ENCODE data around the gene UBA3. TPM values are rescaled to one million over a fixed set of nuclear protein-coding genes. Genes with fewer than 3 reads are reported as not detected.
A peak's percentile ranks its signal among the peaks of the same experiment; 100 is the strongest.

Gene UBA3
- total and polyA plus RNA-seq, 4 experiments from 2014 or later = 60.1 to 105 (median 81.3) TPM

- no peaks in the 10 kb centered on the region for H3K9me3 ChIP-seq (ENCODE audit: control insufficient read depth in 1 of 2, low read length in 2 of 2)
- no peak overlapping the region for H3K27ac ChIP-seq (ENCODE audit: low read depth, low read length)
- H3K27ac Mint-ChIP-seq = no peak overlapping the region
- peaks cover 0 to 5% (median 2%) of the 10 kb centered on the region in 4 donors for H3K4me1 Mint-ChIP-seq
- no peaks in the 10 kb centered on the region for H3K36me3 Mint-ChIP-seq
- CTCF ChIA-PET (ENCODE audit: partially characterized antibody) = interaction anchor here (0.6 kb wide), 1 partner anchor 21 kb away, joined by 3 read pairs; no protein-coding TSS in a partner anchor
- intact Hi-C loops (cut with micrococcal nuclease) = no loop called here
- no peak overlapping the region for H3K4me3 ChIP-seq (ENCODE audit: low read length in 2 of 2)
- H3K4me1 ChIP-seq (ENCODE audit: insufficient read depth, low read length) = no peaks in the 10 kb centered on the region
- DNase-seq = no peak
- H3K27me3 ChIP-seq (ENCODE audit: insufficient read depth, low read length) = no peaks in the 10 kb centered on the region
- POLR2A ChIA-PET (ENCODE audit: partially characterized antibody) = no interaction called here
- no peaks in the 10 kb centered on the region for H3K36me3 ChIP-seq (ENCODE audit: insufficient read depth, low read length)
- peaks cover 0 to 1% of the 10 kb centered on the region in 2 donors for H3K27me3 Mint-ChIP-seq
- no peak overlapping the region for H3K4me3 Mint-ChIP-seq
- H3K9me3 Mint-ChIP-seq = no peaks in the 10 kb centered on the region
These were observed 35.6 kb upstream of the UBA3 start for GRCh38 chr3:69115731-69116130.

GRCh38 chr3:69113536-69113935, 33.4 kb upstream of the UBA3 start:
- Histone ChIP-seq H3K27ac (ENCODE audit: low read depth, low read length) (no peak overlapping the region), H3K4me3 (ENCODE audit: low read length in 2 of 2) (no peak overlapping the region), H3K27me3 (ENCODE audit: insufficient read depth, low read length) (no peaks in the 10 kb centered on the region), H3K4me1 (ENCODE audit: insufficient read depth, low read length) (no peaks in the 10 kb centered on the region), H3K9me3 (ENCODE audit: control insufficient read depth in 1 of 2, low read length in 2 of 2) (no peaks in the 10 kb centered on the region), H3K36me3 (ENCODE audit: insufficient read depth, low read length) (no peaks in the 10 kb centered on the region)
- CTCF ChIA-PET (ENCODE audit: partially characterized antibody) = interaction anchor here (1.0 kb wide), 1 partner anchor 45 kb away, joined by 3 read pairs; no protein-coding TSS in a partner anchor
- no peak for DNase-seq
- Mint-ChIP-seq H3K4me1 (peaks cover 0 to 4% (median 2%) of the 10 kb centered on the region in 4 donors), H3K27ac (peak overlapping the region in 1 of 7 donors; percentile 9), H3K36me3 (no peaks in the 10 kb centered on the region), H3K27me3 (no peaks in the 10 kb centered on the region), H3K4me3 (no peak overlapping the region), H3K9me3 (no peaks in the 10 kb centered on the region)
- intact Hi-C loops (cut with micrococcal nuclease) = no loop called here
- POLR2A ChIA-PET (ENCODE audit: partially characterized antibody) = interaction anchor here (1.1 kb wide), 1 partner anchor 29 kb away, joined by 4 read pairs; no protein-coding TSS in a partner anchor

- H3K36me3 Mint-ChIP-seq = peaks cover 4% of the 10 kb centered on the region in 2 donors
- H3K9me3 Mint-ChIP-seq = no peaks in the 10 kb centered on the region
- H3K27ac Mint-ChIP-seq = peak overlapping the region in 4 of 7 donors; percentile 13 to 64 (median 31)
- DNase-seq = no peak
- no peaks in the 10 kb centered on the region for H3K27me3 ChIP-seq (ENCODE audit: insufficient read depth, low read length)
- no peak overlapping the region for H3K4me3 ChIP-seq (ENCODE audit: low read length in 2 of 2)
- H3K36me3 ChIP-seq (ENCODE audit: insufficient read depth, low read length) = no peaks in the 10 kb centered on the region
- H3K4me1 ChIP-seq (ENCODE audit: insufficient read depth, low read length) = no peaks in the 10 kb centered on the region
- CTCF ChIA-PET (ENCODE audit: partially characterized antibody) = no interaction called here
- H3K9me3 ChIP-seq (ENCODE audit: control insufficient read depth in 1 of 2, low read length in 2 of 2) = no peaks in the 10 kb centered on the region
- no peak overlapping the region for H3K4me3 Mint-ChIP-seq
- H3K4me1 Mint-ChIP-seq = peaks cover 5 to 8% (median 6%) of the 10 kb centered on the region in 4 donors
- H3K27ac ChIP-seq (ENCODE audit: low read depth, low read length) = no peak overlapping the region
- POLR2A ChIA-PET (ENCODE audit: partially characterized antibody) = no interaction called here
- intact Hi-C loops (cut with micrococcal nuclease) = no loop called here
- no peaks in the 10 kb centered on the region for H3K27me3 Mint-ChIP-seq
These were observed 30.9 kb upstream of the UBA3 start for GRCh38 chr3:69110941-69111546.

- H3K27ac ChIP-seq (ENCODE audit: low read depth, low read length) = no peak overlapping the region
- intact Hi-C loops (cut with micrococcal nuclease) = loop anchor here (2.0 kb wide), 1 partner anchor 14 kb away; no protein-coding TSS in a partner anchor
- Mint-ChIP-seq H3K27ac (peak overlapping the region in 5 of 7 donors; percentile 10 to 63 (median 43)), H3K27me3 (no peaks in the 10 kb centered on the region), H3K36me3 (peaks cover 21 to 24% of the 10 kb centered on the region in 2 donors), H3K4me1 (peaks cover 14 to 26% (median 20%) of the 10 kb centered on the region in 4 donors), H3K4me3 (no peak overlapping the region), H3K9me3 (no peaks in the 10 kb centered on the region)
- ChIA-PET POLR2A (ENCODE audit: partially characterized antibody) (interaction anchor here (1.2 kb wide), 1 partner anchor 65 kb away, joined by 3 read pairs; no protein-coding TSS in a partner anchor), CTCF (ENCODE audit: partially characterized antibody) (interaction anchor here (1.0 to 3.3 kb wide), 2 partner anchors 10 to 12 kb away, joined by 4 to 20 read pairs; no protein-coding TSS in a partner anchor)
- no peaks in the 10 kb centered on the region for H3K27me3 ChIP-seq (ENCODE audit: insufficient read depth, low read length)
- no peak for DNase-seq
- no peaks in the 10 kb centered on the region for H3K9me3 ChIP-seq (ENCODE audit: control insufficient read depth in 1 of 2, low read length in 2 of 2)
- H3K36me3 ChIP-seq (ENCODE audit: insufficient read depth, low read length) = peaks cover 9% of the 10 kb centered on the region
- no peak overlapping the region for H3K4me3 ChIP-seq (ENCODE audit: low read length in 2 of 2)
- H3K4me1 ChIP-seq (ENCODE audit: insufficient read depth, low read length) = peaks cover 15% of the 10 kb centered on the region
These were observed 28.6 kb upstream of the UBA3 start for GRCh38 chr3:69108811-69109210.

GRCh38 chr3:69107841-69108240, 27.7 kb upstream of the UBA3 start:
- Histone ChIP-seq H3K4me3 (ENCODE audit: low read length in 2 of 2) (no peak overlapping the region), H3K36me3 (ENCODE audit: insufficient read depth, low read length) (peaks cover 18% of the 10 kb centered on the region), H3K9me3 (ENCODE audit: control insufficient read depth in 1 of 2, low read length in 2 of 2) (no peaks in the 10 kb centered on the region), H3K27ac (ENCODE audit: low read depth, low read length) (no peak overlapping the region), H3K4me1 (ENCODE audit: insufficient read depth, low read length) (peaks cover 23% of the 10 kb centered on the region), H3K27me3 (ENCODE audit: insufficient read depth, low read length) (no peaks in the 10 kb centered on the region)
- intact Hi-C loops (cut with micrococcal nuclease) = loop anchor here (2.0 kb wide), 1 partner anchor 13 kb away; no protein-coding TSS in a partner anchor
- ChIA-PET CTCF (ENCODE audit: partially characterized antibody) (interaction anchor here (3.3 kb wide), 1 partner anchor 13 kb away, joined by 20 read pairs; no protein-coding TSS in a partner anchor), POLR2A (ENCODE audit: partially characterized antibody) (interaction anchor here (1.1 to 1.2 kb wide), 2 partner anchors 16 to 23 kb away, joined by 4 read pairs; partner anchors contain the start of gene ARL6IP5)
- H3K9me3 Mint-ChIP-seq = no peaks in the 10 kb centered on the region
- H3K27me3 Mint-ChIP-seq = no peaks in the 10 kb centered on the region
- H3K27ac Mint-ChIP-seq = peak overlapping the region in 4 of 7 donors; percentile 16 to 45 (median 20)
- H3K4me1 Mint-ChIP-seq = peaks cover 20 to 32% (median 27%) of the 10 kb centered on the region in 4 donors
- H3K36me3 Mint-ChIP-seq = peaks cover 30 to 33% of the 10 kb centered on the region in 2 donors
- DNase-seq = no peak
- H3K4me3 Mint-ChIP-seq = no peak overlapping the region

GRCh38 chr3:69105320-69105719, 25.2 kb upstream of the UBA3 start:
- H3K9me3 Mint-ChIP-seq = no peaks in the 10 kb centered on the region
- POLR2A ChIA-PET (ENCODE audit: partially characterized antibody) = interaction anchor here (0.8 to 1.8 kb wide), 4 partner anchors 11 to 54 kb away, joined by 3 to 9 read pairs (median 6); partner anchors contain the start of gene TMF1
- no peaks in the 10 kb centered on the region for H3K27me3 ChIP-seq (ENCODE audit: insufficient read depth, low read length)
- H3K4me3 Mint-ChIP-seq = no peak overlapping the region
- H3K27ac Mint-ChIP-seq = peak overlapping the region in 4 of 7 donors; percentile 13 to 81 (median 58)
- no peak for DNase-seq
- no peaks in the 10 kb centered on the region for H3K9me3 ChIP-seq (ENCODE audit: control insufficient read depth in 1 of 2, low read length in 2 of 2)
- peaks cover 25 to 52% (median 37%) of the 10 kb centered on the region in 4 donors for H3K4me1 Mint-ChIP-seq
- intact Hi-C loops (cut with micrococcal nuclease) = no loop called here
- no peaks in the 10 kb centered on the region for H3K27me3 Mint-ChIP-seq
- peaks cover 41 to 52% of the 10 kb centered on the region in 2 donors for H3K36me3 Mint-ChIP-seq
- no peak overlapping the region for H3K4me3 ChIP-seq (ENCODE audit: low read length in 2 of 2)
- CTCF ChIA-PET (ENCODE audit: partially characterized antibody) = interaction anchor here (0.8 to 2.8 kb wide), 3 partner anchors 10 to 15 kb away, joined by 3 to 13 read pairs (median 7); no protein-coding TSS in a partner anchor
- peaks cover 35% of the 10 kb centered on the region for H3K36me3 ChIP-seq (ENCODE audit: insufficient read depth, low read length)
- no peak overlapping the region for H3K27ac ChIP-seq (ENCODE audit: low read depth, low read length)
- H3K4me1 ChIP-seq (ENCODE audit: insufficient read depth, low read length) = peaks cover 39% of the 10 kb centered on the region

- Histone ChIP-seq H3K27ac (ENCODE audit: low read depth, low read length) (no peak overlapping the region), H3K9me3 (ENCODE audit: control insufficient read depth in 1 of 2, low read length in 2 of 2) (no peaks in the 10 kb centered on the region), H3K4me3 (ENCODE audit: low read length in 2 of 2) (no peak overlapping the region), H3K4me1 (ENCODE audit: insufficient read depth, low read length) (peaks cover 46% of the 10 kb centered on the region), H3K36me3 (ENCODE audit: insufficient read depth, low read length) (peaks cover 39% of the 10 kb centered on the region), H3K27me3 (ENCODE audit: insufficient read depth, low read length) (no peaks in the 10 kb centered on the region)
- no peak for DNase-seq
- POLR2A ChIA-PET (ENCODE audit: partially characterized antibody) = interaction anchor here (0.8 to 1.7 kb wide), 6 partner anchors 10 to 53 kb away, joined by 3 to 9 read pairs (median 4); partner anchors contain the start of genes ARL6IP5 and TMF1
- peaks cover 46 to 57% of the 10 kb centered on the region in 2 donors for H3K36me3 Mint-ChIP-seq
- H3K27ac Mint-ChIP-seq = peak overlapping the region; percentile 2 to 87 (median 67)
- CTCF ChIA-PET (ENCODE audit: partially characterized antibody) = interaction anchor here (1.0 to 2.8 kb wide), 3 partner anchors 10 to 16 kb away, joined by 4 to 13 read pairs (median 7); no protein-coding TSS in a partner anchor
- intact Hi-C loops (cut with micrococcal nuclease) = loop anchor here (1.0 kb wide), 1 partner anchor 9 kb away; no protein-coding TSS in a partner anchor
- H3K27me3 Mint-ChIP-seq = no peaks in the 10 kb centered on the region
- H3K4me1 Mint-ChIP-seq = peaks cover 30 to 60% (median 43%) of the 10 kb centered on the region in 4 donors
- no peaks in the 10 kb centered on the region for H3K9me3 Mint-ChIP-seq
- H3K4me3 Mint-ChIP-seq = peak overlapping the region in 2 of 8 donors; percentile 47 to 64
These were observed 24.4 kb upstream of the UBA3 start for GRCh38 chr3:69104586-69104985.
